ENCODE data around the gene HMOX1. TPM values are rescaled to one million over a fixed set of nuclear protein-coding genes. Genes with fewer than 3 reads are reported as not detected.
"Not testable (repeated sequence)": the region's sequence is repeated elsewhere in the genome, so short reads cannot be mapped to it uniquely, and the experiment has no call there.

HMOX1 gene
- total RNA-seq, 1 donor from 2014 or later, result 2.0 TPM

- Mint-ChIP-seq H3K4me1 (ENCODE audit: low read depth) (peaks cover 4% of the 10 kb centered on the region), H3K27me3 (ENCODE audit: insufficient read depth) (no peaks in the 10 kb centered on the region), H3K4me3 (no peak overlapping the region), H3K27ac (no peak overlapping the region), H3K9me3 (no peaks in the 10 kb centered on the region), H3K36me3 (ENCODE audit: low read depth) (no peaks in the 10 kb centered on the region)
- DNase-seq (ENCODE audit: low spot score), result no peak
- intact Hi-C loops (cut with micrococcal nuclease), result no loop called here
Observed at GRCh38 chr22:35394011-35394312, 13.1 kb downstream of the HMOX1 start.

DNA sequence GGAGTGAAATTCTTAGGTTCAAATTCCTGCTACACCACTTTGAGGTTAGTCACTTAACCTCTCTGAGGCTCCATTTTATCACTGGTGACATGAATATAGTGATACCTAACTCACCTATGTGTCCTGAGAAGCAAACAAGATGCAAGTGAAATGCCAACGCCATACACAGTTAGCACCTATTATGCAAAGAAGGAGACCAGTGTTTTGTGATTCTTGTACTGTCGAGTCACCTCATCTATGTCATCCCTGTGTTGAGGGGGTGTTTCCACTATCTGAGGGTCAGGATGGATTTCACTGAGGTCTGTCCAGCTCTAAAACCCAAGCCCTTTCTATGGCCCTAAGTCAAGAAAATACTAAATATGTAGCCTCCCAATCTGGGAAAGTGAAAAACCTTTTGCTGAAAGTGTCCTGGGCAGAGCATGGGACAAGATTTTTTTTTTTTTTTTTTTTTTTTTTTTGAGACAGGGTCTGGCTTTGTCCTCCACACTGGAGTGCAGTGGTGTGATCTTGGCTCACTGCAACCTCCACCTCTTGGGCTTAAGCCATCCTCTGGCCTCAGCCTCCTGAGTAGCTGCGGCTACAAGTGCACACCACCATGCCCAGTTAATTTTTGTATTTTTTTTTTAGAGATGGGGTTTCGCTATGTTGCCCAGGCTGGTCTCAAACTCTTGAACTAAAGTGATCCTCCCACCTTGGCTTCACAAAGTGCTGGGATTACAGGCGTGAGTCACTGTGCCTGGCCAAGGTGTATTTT, 14.1 kb downstream of the HMOX1 start:
- Mint-ChIP-seq H3K4me3 (no peak overlapping the region), H3K4me1 (ENCODE audit: low read depth) (peaks cover 8% of the 10 kb centered on the region), H3K27me3 (ENCODE audit: insufficient read depth) (no peaks in the 10 kb centered on the region), H3K27ac (no peak overlapping the region), H3K36me3 (ENCODE audit: low read depth) (peaks cover 5% of the 10 kb centered on the region), H3K9me3 (no peaks in the 10 kb centered on the region)
- intact Hi-C loops (cut with micrococcal nuclease), result no loop called here
- no peak for DNase-seq (ENCODE audit: low spot score)

DNA sequence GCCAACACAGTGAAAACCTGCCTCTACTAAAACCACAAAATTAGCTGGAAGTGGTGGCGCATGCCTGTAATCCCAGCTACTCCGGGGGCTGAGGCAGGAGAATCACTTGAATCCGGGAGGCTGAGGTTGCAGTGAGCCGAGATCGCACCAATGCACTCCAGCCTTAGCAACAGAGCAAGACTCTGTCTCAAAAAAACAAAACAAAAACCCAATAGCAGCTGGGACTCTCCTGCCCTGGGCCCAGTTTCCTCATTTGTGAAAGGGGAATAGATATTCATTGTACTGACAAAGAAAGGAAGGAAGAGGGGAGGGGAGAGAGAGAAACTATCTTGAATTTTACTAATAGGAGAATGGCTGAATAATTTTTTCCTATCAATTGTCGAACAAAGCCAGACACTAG, 15.7 kb downstream of the HMOX1 start:
- intact Hi-C loops (cut with micrococcal nuclease); DNase-seq (ENCODE audit: low spot score); H3K27ac Mint-ChIP-seq; H3K9me3 Mint-ChIP-seq; H3K4me3 Mint-ChIP-seq; H3K27me3 Mint-ChIP-seq (ENCODE audit: insufficient read depth): not testable (repeated sequence)
- peaks cover 17% of the 10 kb centered on the region for H3K4me1 Mint-ChIP-seq (ENCODE audit: low read depth)
- H3K36me3 Mint-ChIP-seq (ENCODE audit: low read depth), result peaks cover 16% of the 10 kb centered on the region

DNA sequence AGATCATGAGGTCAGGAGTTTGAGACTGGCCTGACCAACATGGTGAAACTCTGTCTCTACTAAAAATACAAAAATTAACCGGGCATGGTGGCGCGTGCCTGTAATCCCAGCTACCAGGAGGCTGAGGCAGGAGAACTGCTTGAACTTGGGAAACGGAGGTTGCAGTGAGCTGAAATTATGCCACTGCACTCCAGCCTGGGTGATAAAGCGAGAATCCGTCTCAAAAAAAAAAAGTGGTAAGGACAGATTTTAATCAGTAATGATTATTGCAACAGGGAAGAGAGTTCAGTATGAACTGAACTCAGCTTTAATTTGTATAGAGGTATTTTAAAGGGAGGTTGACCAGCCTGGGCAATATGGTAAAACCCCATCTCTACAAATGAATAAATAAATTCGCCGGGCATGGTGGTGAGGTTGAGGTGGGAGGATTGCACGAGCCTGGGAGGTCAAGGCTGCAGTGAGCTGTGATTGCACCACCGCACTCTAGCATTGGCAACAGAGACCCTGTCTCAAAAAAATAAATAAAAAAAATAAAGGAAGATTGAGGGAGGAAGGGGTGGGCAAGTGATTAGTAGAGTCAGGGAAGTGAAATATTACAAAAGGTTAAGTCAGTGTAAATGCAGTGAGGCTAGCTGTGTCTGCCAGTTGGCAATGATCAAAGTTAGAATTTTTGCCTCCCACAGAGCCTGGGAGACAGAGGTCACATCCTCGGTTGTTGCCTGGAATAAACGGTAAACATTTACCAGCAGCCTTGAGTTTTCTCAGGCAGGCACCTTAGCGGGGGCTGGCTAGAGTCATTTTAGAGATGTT, 16.4 kb downstream of the HMOX1 start:
- H3K36me3 Mint-ChIP-seq (ENCODE audit: low read depth), result peaks cover 16% of the 10 kb centered on the region
- DNase-seq (ENCODE audit: low spot score), result no peak
- peak overlapping the region; percentile 55 for H3K4me3 Mint-ChIP-seq
- H3K9me3 Mint-ChIP-seq, result no peaks in the 10 kb centered on the region
- peaks cover 19% of the 10 kb centered on the region for H3K4me1 Mint-ChIP-seq (ENCODE audit: low read depth)
- intact Hi-C loops (cut with micrococcal nuclease), result no loop called here
- H3K27ac Mint-ChIP-seq, result no peak overlapping the region
- H3K27me3 Mint-ChIP-seq (ENCODE audit: insufficient read depth), result no peaks in the 10 kb centered on the region

- Mint-ChIP-seq H3K36me3 (ENCODE audit: low read depth) (peaks cover 20% of the 10 kb centered on the region), H3K9me3 (no peaks in the 10 kb centered on the region), H3K4me1 (ENCODE audit: low read depth) (peaks cover 28% of the 10 kb centered on the region), H3K27ac (peak overlapping the region; percentile 77), H3K4me3 (peak overlapping the region; percentile 97), H3K27me3 (ENCODE audit: insufficient read depth) (no peaks in the 10 kb centered on the region)
- intact Hi-C loops (cut with micrococcal nuclease), result no loop called here
- no peak for DNase-seq (ENCODE audit: low spot score)
Observed at GRCh38 chr22:35398591-35398973, 17.7 kb downstream of the HMOX1 start.

DNA sequence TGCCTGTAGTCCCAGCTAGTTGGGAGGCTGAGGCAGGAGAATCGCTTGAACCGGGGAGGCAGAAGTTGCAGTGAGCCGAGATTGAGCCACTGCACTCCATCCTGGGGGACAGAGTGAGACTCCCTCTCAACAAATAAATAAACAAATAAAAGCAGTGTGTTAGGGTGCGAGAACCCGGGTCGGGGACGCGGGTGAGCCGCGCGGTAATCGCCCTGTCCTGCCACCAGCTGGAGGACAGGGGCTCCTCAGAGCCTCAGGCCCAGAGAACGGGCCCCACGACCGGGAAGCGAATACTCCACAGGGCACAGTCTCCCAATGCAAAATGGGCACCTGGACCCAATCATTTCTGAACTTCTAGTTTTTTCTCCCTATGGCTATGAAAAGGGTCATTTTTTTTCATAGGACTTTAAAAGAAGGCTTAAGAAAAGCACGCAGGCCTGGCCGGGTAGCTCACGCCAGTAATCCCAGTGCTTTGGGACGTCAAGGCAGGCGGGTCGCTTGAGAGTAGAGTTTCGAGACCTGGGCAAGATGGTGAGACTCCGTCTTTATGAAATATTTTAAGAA, 18.3 kb downstream of the HMOX1 start:
- intact Hi-C loops (cut with micrococcal nuclease), result no loop called here
- H3K4me3 Mint-ChIP-seq, result peak overlapping the region; percentile 97
- H3K36me3 Mint-ChIP-seq (ENCODE audit: low read depth), result peaks cover 22% of the 10 kb centered on the region
- H3K27ac Mint-ChIP-seq, result peak overlapping the region; percentile 96
- no peak for DNase-seq (ENCODE audit: low spot score)
- peaks cover 30% of the 10 kb centered on the region for H3K4me1 Mint-ChIP-seq (ENCODE audit: low read depth)
- H3K27me3 Mint-ChIP-seq (ENCODE audit: insufficient read depth), result no peaks in the 10 kb centered on the region
- H3K9me3 Mint-ChIP-seq, result no peaks in the 10 kb centered on the region

DNA sequence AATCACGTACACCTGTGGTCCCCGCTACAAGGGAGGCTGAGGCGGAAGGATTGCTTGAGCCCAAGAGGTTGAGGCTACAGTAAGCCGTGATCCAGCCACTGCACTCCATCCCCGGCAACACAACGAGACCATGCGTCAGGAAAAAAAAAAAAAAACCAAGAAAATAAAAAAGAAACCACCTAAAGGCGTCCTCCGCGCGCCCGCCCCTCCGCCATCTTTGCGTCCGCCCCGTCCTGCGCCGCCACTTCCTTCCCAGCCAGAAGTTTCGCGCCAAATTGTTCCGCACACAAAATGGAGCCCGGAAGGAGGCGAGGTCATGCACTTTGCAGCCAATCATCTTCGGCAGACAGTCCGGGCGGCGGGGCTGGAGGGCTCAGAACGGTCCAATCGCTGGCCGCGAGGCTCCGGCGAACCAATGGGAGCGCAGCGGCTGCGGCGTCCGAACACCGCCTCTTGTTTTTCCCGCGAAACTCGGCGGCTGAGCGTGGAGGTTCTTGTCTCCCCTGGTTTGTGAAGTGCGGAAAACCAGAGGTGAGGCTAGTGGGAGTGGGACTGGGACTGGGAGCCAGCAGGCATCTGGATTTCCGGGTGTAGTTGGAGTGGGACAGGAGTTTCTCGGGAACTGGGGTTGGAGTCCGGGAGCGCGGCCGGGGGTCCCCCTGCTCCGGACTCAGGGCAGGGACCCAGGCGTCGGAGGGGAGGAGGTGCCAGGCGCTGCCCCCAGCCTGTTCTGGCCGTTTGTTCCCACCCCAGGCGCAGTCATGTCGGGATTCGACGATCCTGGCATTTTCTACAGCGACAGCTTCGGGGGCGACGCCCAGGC, 19.0 kb downstream of the HMOX1 start, which contains the start of gene MCM5:
MCM5 (plus strand) TSS at position 463 of the 823 bp plus-strand sequence; CDS start at position 762, 299 bp downstream.
- Mint-ChIP-seq H3K36me3 (ENCODE audit: low read depth) (peaks cover 27% of the 10 kb centered on the region), H3K4me3 (peak within 1 kb of the TSS; percentile 97), H3K27ac (peak within 1 kb of the TSS; percentile 96), H3K4me1 (ENCODE audit: low read depth) (peaks cover 35% of the 10 kb centered on the region), H3K9me3 (no peaks in the 10 kb centered on the region), H3K27me3 (ENCODE audit: insufficient read depth) (no peaks in the 10 kb centered on the region)
- intact Hi-C loops (cut with micrococcal nuclease), result loop anchor here (1.0 to 2.0 kb wide), 3 partner anchors 19 to 99 kb away; partner anchors contain the start of gene HMOX1
- DNase-seq (ENCODE audit: low spot score), result peak; percentile 97

DNA sequence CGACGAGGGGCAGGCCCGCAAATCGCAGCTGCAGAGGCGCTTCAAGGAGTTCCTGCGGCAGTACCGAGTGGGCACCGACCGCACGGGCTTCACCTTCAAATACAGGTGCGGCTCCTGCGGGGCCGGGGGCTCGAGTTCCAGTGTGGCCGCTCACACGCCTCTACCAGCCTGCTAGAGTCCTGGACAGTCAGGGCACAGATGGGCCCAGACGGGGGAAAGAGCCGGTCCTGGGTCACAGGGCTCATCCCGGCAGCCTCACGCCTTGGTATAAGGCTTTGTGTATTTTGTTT, 19.6 kb downstream of the HMOX1 start:
- Mint-ChIP-seq H3K36me3 (ENCODE audit: low read depth) (peaks cover 27% of the 10 kb centered on the region), H3K4me1 (ENCODE audit: low read depth) (peaks cover 35% of the 10 kb centered on the region), H3K4me3 (peak overlapping the region; percentile 97), H3K27me3 (ENCODE audit: insufficient read depth) (no peaks in the 10 kb centered on the region), H3K27ac (peak overlapping the region; percentile 96), H3K9me3 (no peaks in the 10 kb centered on the region)
- intact Hi-C loops (cut with micrococcal nuclease), result loop anchor here (1.0 to 2.0 kb wide), 3 partner anchors 20 to 100 kb away; partner anchors contain the start of gene HMOX1
- DNase-seq (ENCODE audit: low spot score), result peak; percentile 11

DNA sequence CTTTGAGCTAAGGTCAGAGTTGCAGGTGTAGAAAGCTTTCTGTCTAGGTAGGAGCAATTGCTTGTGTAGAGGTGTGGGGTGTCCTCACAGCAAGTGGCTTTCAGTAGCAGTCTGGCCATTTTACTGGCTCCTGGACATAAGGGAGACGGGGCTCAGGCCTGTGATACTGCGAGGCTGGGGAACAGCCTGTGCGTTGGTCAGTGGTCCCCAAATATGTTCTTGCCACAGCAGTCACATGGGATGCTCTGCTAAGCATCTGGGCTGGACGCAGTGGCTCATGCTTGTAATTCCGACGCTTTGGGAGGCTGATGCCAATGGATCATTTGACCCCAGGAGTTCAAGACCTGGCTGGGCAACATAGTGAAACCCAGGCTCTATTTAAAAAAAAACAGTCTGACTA, 21.0 kb downstream of the HMOX1 start:
- intact Hi-C loops (cut with micrococcal nuclease), result loop anchor here (2.0 kb wide), 2 partner anchors 21 to 101 kb away; partner anchors contain the start of gene HMOX1
- H3K4me3 Mint-ChIP-seq, result peak overlapping the region; percentile 97
- peaks cover 35% of the 10 kb centered on the region for H3K4me1 Mint-ChIP-seq (ENCODE audit: low read depth)
- peak overlapping the region; percentile 86 for H3K27ac Mint-ChIP-seq
- H3K27me3 Mint-ChIP-seq (ENCODE audit: insufficient read depth), result no peaks in the 10 kb centered on the region
- H3K36me3 Mint-ChIP-seq (ENCODE audit: low read depth), result peaks cover 36% of the 10 kb centered on the region
- DNase-seq (ENCODE audit: low spot score), result no peak
- no peaks in the 10 kb centered on the region for H3K9me3 Mint-ChIP-seq

DNA sequence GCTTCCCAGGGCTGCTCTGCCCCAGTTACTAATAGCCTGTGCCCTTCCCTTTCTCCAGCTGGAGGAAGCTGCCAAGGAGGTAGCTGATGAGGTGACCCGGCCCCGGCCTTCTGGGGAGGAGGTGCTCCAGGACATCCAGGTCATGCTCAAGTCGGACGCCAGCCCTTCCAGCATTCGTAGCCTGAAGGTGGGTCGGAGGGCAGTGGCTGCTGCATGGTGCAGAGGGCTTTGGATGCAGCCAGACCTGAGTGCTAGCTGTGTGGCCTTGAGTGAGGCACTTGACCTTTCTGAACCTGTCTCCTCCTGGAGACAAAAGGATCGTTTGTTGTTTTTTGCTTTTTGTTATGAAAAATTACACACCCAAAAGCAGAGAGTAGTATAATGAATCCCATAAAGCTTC, 22.5 kb downstream of the HMOX1 start:
- intact Hi-C loops (cut with micrococcal nuclease), result no loop called here
- Mint-ChIP-seq H3K9me3 (no peaks in the 10 kb centered on the region), H3K36me3 (ENCODE audit: low read depth) (peaks cover 51% of the 10 kb centered on the region), H3K4me3 (no peak overlapping the region), H3K4me1 (ENCODE audit: low read depth) (peaks cover 45% of the 10 kb centered on the region), H3K27me3 (ENCODE audit: insufficient read depth) (no peaks in the 10 kb centered on the region), H3K27ac (no peak overlapping the region)
- DNase-seq (ENCODE audit: low spot score), result no peak

GRCh38 chr22:35404176-35404575, 23.3 kb downstream of the HMOX1 start:
- no peak for DNase-seq (ENCODE audit: low spot score)
- H3K36me3 Mint-ChIP-seq (ENCODE audit: low read depth), result peaks cover 52% of the 10 kb centered on the region
- no peaks in the 10 kb centered on the region for H3K27me3 Mint-ChIP-seq (ENCODE audit: insufficient read depth)
- intact Hi-C loops (cut with micrococcal nuclease), result no loop called here
- H3K27ac Mint-ChIP-seq, result no peak overlapping the region
- H3K9me3 Mint-ChIP-seq, result no peaks in the 10 kb centered on the region
- H3K4me3 Mint-ChIP-seq, result no peak overlapping the region
- peaks cover 45% of the 10 kb centered on the region for H3K4me1 Mint-ChIP-seq (ENCODE audit: low read depth)

DNA sequence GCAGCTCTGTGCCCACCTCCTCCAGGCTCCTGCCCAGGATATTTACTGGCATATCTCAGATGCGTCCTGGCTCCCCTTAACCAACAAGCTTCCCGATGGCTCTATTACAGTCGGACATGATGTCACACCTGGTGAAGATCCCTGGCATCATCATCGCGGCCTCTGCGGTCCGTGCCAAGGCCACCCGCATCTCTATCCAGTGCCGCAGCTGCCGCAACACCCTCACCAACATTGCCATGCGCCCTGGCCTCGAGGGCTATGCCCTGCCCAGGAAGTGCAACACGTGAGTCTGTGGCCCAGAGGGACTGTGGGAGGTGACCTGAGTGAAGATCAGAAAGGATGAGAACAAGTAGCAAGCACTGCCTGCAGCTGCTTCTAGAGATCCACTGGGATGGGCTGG, 25.5 kb downstream of the HMOX1 start:
- intact Hi-C loops (cut with micrococcal nuclease), result no loop called here
- Mint-ChIP-seq H3K27me3 (ENCODE audit: insufficient read depth) (no peaks in the 10 kb centered on the region), H3K27ac (no peak overlapping the region), H3K4me3 (no peak overlapping the region), H3K36me3 (ENCODE audit: low read depth) (peaks cover 50% of the 10 kb centered on the region), H3K4me1 (ENCODE audit: low read depth) (peaks cover 42% of the 10 kb centered on the region), H3K9me3 (no peaks in the 10 kb centered on the region)
- DNase-seq (ENCODE audit: low spot score), result no peak
